ENCODE data around the gene PGAM5. TPM values are rescaled to one million over a fixed set of nuclear protein-coding genes. Genes with fewer than 3 reads are reported as not detected.

PGAM5 gene
- total and polyA plus RNA-seq, 4 donors: 11.0 to 32.4 (median 23.1) TPM

- DNase-seq (no peak), ATAC-seq (ENCODE audit: insufficient read depth, low FRiP score) (no peak)
- WGBS, 2 donors: 76 to 86% methylated on average over 8 of the region's 8 CpGs
- H3K4me3 ChIP-seq: no peak overlapping the region
- peaks cover 15 to 60% (median 45%) of the 10 kb centered on the region in 4 donors for H3K36me3 ChIP-seq (ENCODE audit: control insufficient read depth in 4 of 4, insufficient read depth in 4 of 4, low read length in 4 of 4)
- H3K9ac ChIP-seq (ENCODE audit: insufficient read depth in 1 of 2, low read length in 2 of 2): no peak overlapping the region
- H3K9me3 ChIP-seq (ENCODE audit: control insufficient read depth in 4 of 4, insufficient read depth in 3 of 4, low read length in 3 of 4): no peaks in the 10 kb centered on the region
- H3K27ac ChIP-seq (ENCODE audit: low read depth in 1 of 2, low read length in 1 of 2): no peak overlapping the region
- H3K4me1 ChIP-seq (ENCODE audit: control insufficient read depth in 5 of 5, insufficient read depth in 5 of 5, low read length in 5 of 5): no peaks in the 10 kb centered on the region
- no peak for TF ChIP-seq CTCF (IDR thresholded peaks at IDR 0.05; ENCODE audit: control extremely low read depth, extremely low read depth)
- H3K27me3 ChIP-seq (ENCODE audit: control insufficient read depth in 3 of 3, insufficient read depth in 3 of 3, low read length in 2 of 3): no peaks in the 10 kb centered on the region
Measured at GRCh38 chr12:132741620-132742019, 31.0 kb downstream of the PGAM5 start.

- no peak for TF ChIP-seq CTCF (IDR thresholded peaks at IDR 0.05; ENCODE audit: control extremely low read depth, extremely low read depth)
- DNase-seq (no peak), ATAC-seq (ENCODE audit: insufficient read depth, low FRiP score) (no peak)
- no peaks in the 10 kb centered on the region for H3K9me3 ChIP-seq (ENCODE audit: control insufficient read depth in 4 of 4, insufficient read depth in 3 of 4, low read length in 3 of 4)
- H3K4me3 ChIP-seq: no peak overlapping the region
- no peak overlapping the region for H3K27ac ChIP-seq (ENCODE audit: low read depth in 1 of 2, low read length in 1 of 2)
- no peak overlapping the region for H3K9ac ChIP-seq (ENCODE audit: insufficient read depth in 1 of 2, low read length in 2 of 2)
- no peaks in the 10 kb centered on the region for H3K4me1 ChIP-seq (ENCODE audit: control insufficient read depth in 5 of 5, insufficient read depth in 5 of 5, low read length in 5 of 5)
- 91 to 95% methylated on average over 13 of the region's 13 CpGs for WGBS, 2 donors
- H3K27me3 ChIP-seq (ENCODE audit: control insufficient read depth in 3 of 3, insufficient read depth in 3 of 3, low read length in 2 of 3): no peaks in the 10 kb centered on the region
- H3K36me3 ChIP-seq (ENCODE audit: control insufficient read depth in 4 of 4, insufficient read depth in 4 of 4, low read length in 4 of 4): peaks cover 18 to 68% (median 50%) of the 10 kb centered on the region in 4 donors
Measured at GRCh38 chr12:132743831-132744230, 33.2 kb downstream of the PGAM5 start.

- no peaks in the 10 kb centered on the region for H3K27me3 ChIP-seq (ENCODE audit: control insufficient read depth in 3 of 3, insufficient read depth in 3 of 3, low read length in 2 of 3)
- no peak overlapping the region for H3K27ac ChIP-seq (ENCODE audit: low read depth in 1 of 2, low read length in 1 of 2)
- no peak for ATAC-seq (ENCODE audit: insufficient read depth, low FRiP score)
- WGBS, 2 donors: 97 to 98% methylated on average over 3 of the region's 3 CpGs
- no peak for DNase-seq
- H3K9me3 ChIP-seq (ENCODE audit: control insufficient read depth in 4 of 4, insufficient read depth in 3 of 4, low read length in 3 of 4): no peaks in the 10 kb centered on the region
- H3K9ac ChIP-seq (ENCODE audit: insufficient read depth in 1 of 2, low read length in 2 of 2): no peak overlapping the region
- no peaks in the 10 kb centered on the region for H3K4me1 ChIP-seq (ENCODE audit: control insufficient read depth in 5 of 5, insufficient read depth in 5 of 5, low read length in 5 of 5)
- TF ChIP-seq CTCF (IDR thresholded peaks at IDR 0.05; ENCODE audit: control extremely low read depth, extremely low read depth): no peak
- peaks cover 28 to 68% (median 47%) of the 10 kb centered on the region in 4 donors for H3K36me3 ChIP-seq (ENCODE audit: control insufficient read depth in 4 of 4, insufficient read depth in 4 of 4, low read length in 4 of 4)
- no peak overlapping the region for H3K4me3 ChIP-seq
Measured at GRCh38 chr12:132746613-132747012, 36.0 kb downstream of the PGAM5 start.

- Histone ChIP-seq H3K4me3 (no peak overlapping the region), H3K27me3 (ENCODE audit: control insufficient read depth in 3 of 3, insufficient read depth in 3 of 3, low read length in 2 of 3) (no peaks in the 10 kb centered on the region), H3K4me1 (ENCODE audit: control insufficient read depth in 5 of 5, insufficient read depth in 5 of 5, low read length in 5 of 5) (no peaks in the 10 kb centered on the region), H3K36me3 (ENCODE audit: control insufficient read depth in 4 of 4, insufficient read depth in 4 of 4, low read length in 4 of 4) (peaks cover 22 to 64% (median 44%) of the 10 kb centered on the region in 4 donors), H3K27ac (ENCODE audit: low read depth in 1 of 2, low read length in 1 of 2) (no peak overlapping the region), H3K9me3 (ENCODE audit: control insufficient read depth in 4 of 4, insufficient read depth in 3 of 4, low read length in 3 of 4) (no peaks in the 10 kb centered on the region), H3K9ac (ENCODE audit: insufficient read depth in 1 of 2, low read length in 2 of 2) (no peak overlapping the region)
- no peak for ATAC-seq (ENCODE audit: insufficient read depth, low FRiP score)
- WGBS, 2 donors: 92 to 97% methylated on average over 11 of the region's 11 CpGs
- no peak for DNase-seq
- no peak for TF ChIP-seq CTCF (IDR thresholded peaks at IDR 0.05; ENCODE audit: control extremely low read depth, extremely low read depth)
Measured at GRCh38 chr12:132747395-132747794, 36.8 kb downstream of the PGAM5 start.
